Activated T-cell treated with anti-CD3 and anti-CD28 coated beads, Interleukin-2, amount 50 U/mL, for 72 hours (primary cell): ENCODE measurements around the gene TTBK2. TPM values are rescaled to one million over a fixed set of nuclear protein-coding genes. Genes with fewer than 3 reads are reported as not detected.
A peak's percentile ranks its signal among the peaks of the same experiment; 100 is the strongest.
"Not testable (repeated sequence)": the region's sequence is repeated elsewhere in the genome, so short reads cannot be mapped to it uniquely, and the experiment has no call there.

Experiments
- ATAC-seq, 2 donors: fragments of 150-1000 bp; cut with Tn5 transposase; replicated peaks in 1 of 2; 2 replicates each; pipeline ENCODE4 v1.10.0; 2021; ENCODE audit warnings: moderate library complexity in 2 of 2, mild to moderate bottlenecking in 1 of 2
- DNase-seq, 2 donors: peaks; one replicate each; pipeline ENCODE4 v3.0.0; 2021 to 2022; ENCODE audit warnings: mixed read lengths in 1 of 2
- H3K27ac Mint-ChIP-seq: one replicate; pipeline ENCODE4 v1.8.0; 2022; ENCODE audit warnings: mild to moderate bottlenecking, moderate library complexity, mixed read lengths
- H3K27me3 Mint-ChIP-seq: one replicate; pipeline ENCODE4 v1.8.0; 2022; ENCODE audit warnings: low read depth, mixed read lengths
- H3K36me3 Mint-ChIP-seq, 2 donors: one replicate each; pipeline ENCODE4 v1.8.0; 2022; ENCODE audit warnings: mixed read lengths in 2 of 2, mild to moderate bottlenecking in 1 of 2; ENCODE audit not compliant: insufficient read depth in 2 of 2
- H3K4me1 Mint-ChIP-seq: one replicate; pipeline ENCODE4 v1.8.0; 2022; ENCODE audit warnings: low read depth, mixed read lengths
- H3K4me3 Mint-ChIP-seq, 2 donors: one replicate each; pipeline ENCODE4 v1.8.0; 2022; ENCODE audit warnings: mild to moderate bottlenecking in 2 of 2, mixed read lengths in 2 of 2, moderate library complexity in 2 of 2
- H3K9me3 Mint-ChIP-seq, 2 donors: one replicate each; pipeline ENCODE4 v1.8.0; 2022; ENCODE audit warnings: mixed read lengths in 2 of 2
- total RNA-seq, 2 donors: library from RNA; stranded (reverse); gene quantifications; one replicate each; pipeline ENCODE4 v1.2.3, GENCODE V29; 2022

The TTBK2 gene
- total RNA-seq, 2 donors from 2014 or later: 23.4 to 23.7 TPM

GRCh38 chr15:42921342-42921731 lies 759 bp upstream of the TTBK2 start:
- Mint-ChIP-seq H3K27ac (peak overlapping the region; percentile 97), H3K4me3 (peak overlapping the region; percentile 89 to 98), H3K36me3 (peaks cover 0 to 2% of the 10 kb centered on the region in 2 donors), H3K9me3 (no peaks in the 10 kb centered on the region), H3K4me1 (peaks cover 34% of the 10 kb centered on the region), H3K27me3 (no peaks in the 10 kb centered on the region)
- DNase-seq (peak; percentile 50 to 52), ATAC-seq (peak; percentile 31 to 35)

- Mint-ChIP-seq H3K9me3 (no peaks in the 10 kb centered on the region), H3K4me1 (peaks cover 39% of the 10 kb centered on the region), H3K27ac (peak overlapping the region; percentile 74), H3K4me3 (peak overlapping the region; percentile 89 to 98), H3K36me3 (peaks cover 0 to 2% of the 10 kb centered on the region in 2 donors), H3K27me3 (no peaks in the 10 kb centered on the region)
- ATAC-seq (peak; percentile 31 to 40), DNase-seq (peak; percentile 20 to 33)
Measured at GRCh38 chr15:42919799-42920518, 619 bp downstream of the TTBK2 start.

DNA sequence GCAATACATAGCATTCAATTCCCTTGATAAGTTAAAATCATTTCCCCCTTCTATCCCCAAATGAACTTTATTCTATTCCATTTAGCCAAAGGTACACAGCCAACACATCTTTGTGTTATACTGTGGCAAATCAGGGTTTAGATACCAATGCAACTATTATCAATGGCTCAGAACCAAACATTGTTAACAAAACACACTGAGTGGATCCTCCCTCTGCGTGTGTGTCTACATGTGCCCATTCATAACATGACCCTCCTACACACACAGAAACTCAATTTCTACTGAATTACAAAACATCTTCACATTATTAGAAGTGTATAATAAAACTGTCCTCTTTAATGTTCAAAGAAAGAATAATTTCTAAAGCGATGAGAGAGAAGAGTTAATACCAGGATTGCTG lies 1.3 kb downstream of the TTBK2 start:
- H3K27me3 Mint-ChIP-seq: no peaks in the 10 kb centered on the region
- H3K4me3 Mint-ChIP-seq: peak overlapping the region; percentile 88 to 98
- peaks cover 45% of the 10 kb centered on the region for H3K4me1 Mint-ChIP-seq
- DNase-seq: peak; percentile 10 to 17
- H3K27ac Mint-ChIP-seq: peak overlapping the region; percentile 74
- H3K36me3 Mint-ChIP-seq: peaks cover 0 to 2% of the 10 kb centered on the region in 2 donors
- H3K9me3 Mint-ChIP-seq: no peaks in the 10 kb centered on the region
- ATAC-seq: no peak

DNA sequence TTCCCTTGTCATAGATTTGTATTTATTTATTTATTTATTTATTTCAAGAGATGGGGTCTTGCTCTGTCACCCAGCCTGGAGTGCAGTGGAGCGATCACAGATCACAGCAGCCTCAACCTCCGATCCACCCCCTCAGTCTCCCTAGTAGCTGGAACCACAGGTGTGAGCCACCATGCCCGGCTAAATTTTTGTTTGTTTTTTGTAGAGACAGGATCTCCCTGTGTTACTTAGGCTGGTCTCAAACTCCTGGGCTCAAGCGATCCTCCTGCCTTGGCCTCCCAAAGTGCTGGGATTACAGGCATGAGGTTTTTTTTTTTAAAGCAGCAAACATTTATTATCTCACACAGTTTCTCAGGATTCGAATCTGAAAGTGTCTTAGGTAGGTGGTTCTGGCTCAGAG lies 2.5 kb downstream of the TTBK2 start:
- no peaks in the 10 kb centered on the region for H3K9me3 Mint-ChIP-seq
- no peak for ATAC-seq
- no peak overlapping the region for H3K27ac Mint-ChIP-seq
- peak overlapping the region; percentile 42 to 46 for H3K4me3 Mint-ChIP-seq
- H3K36me3 Mint-ChIP-seq: peaks cover 0 to 2% of the 10 kb centered on the region in 2 donors
- H3K4me1 Mint-ChIP-seq: peaks cover 45% of the 10 kb centered on the region
- H3K27me3 Mint-ChIP-seq: no peaks in the 10 kb centered on the region
- DNase-seq: no peak

DNA sequence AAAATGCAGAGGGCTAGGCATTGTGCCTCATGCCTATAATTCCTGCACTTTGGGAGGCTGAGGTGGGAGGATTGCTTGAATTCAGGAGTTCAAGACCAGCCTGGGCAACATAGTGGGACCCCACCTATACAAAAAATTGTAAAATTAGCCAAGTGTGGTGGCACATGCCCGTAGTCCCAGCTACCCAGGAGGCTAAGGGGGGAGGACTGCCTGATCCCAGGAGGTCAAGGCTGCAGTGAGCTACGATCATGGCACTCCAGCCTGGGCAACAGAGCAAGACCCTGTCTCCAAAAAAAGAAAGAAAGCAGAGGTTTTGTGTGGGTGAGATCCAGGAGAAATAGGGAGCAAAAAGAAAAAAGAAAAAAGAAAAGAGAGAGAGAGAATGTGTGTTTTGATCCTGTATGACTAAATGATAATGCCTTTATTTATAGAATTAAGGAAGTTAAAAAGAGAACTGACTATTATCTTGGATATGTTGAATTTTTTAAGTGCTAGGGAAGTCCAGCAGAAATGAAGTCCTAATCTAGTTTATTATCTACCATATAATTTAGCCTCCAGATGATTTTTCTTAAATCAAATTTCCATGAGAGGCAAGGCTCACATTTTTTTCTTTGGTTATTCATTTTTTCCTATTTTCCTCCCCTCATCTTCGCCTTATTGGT lies 4.8 kb downstream of the TTBK2 start:
- DNase-seq: no peak
- ATAC-seq: no peak
- Mint-ChIP-seq H3K27ac (no peak overlapping the region), H3K36me3 (peaks cover 0 to 2% of the 10 kb centered on the region in 2 donors), H3K4me3 (no peak overlapping the region), H3K4me1 (peaks cover 31% of the 10 kb centered on the region), H3K27me3 (no peaks in the 10 kb centered on the region), H3K9me3 (no peaks in the 10 kb centered on the region)

- no peaks in the 10 kb centered on the region for H3K36me3 Mint-ChIP-seq
- no peak overlapping the region for H3K4me3 Mint-ChIP-seq
- H3K27ac Mint-ChIP-seq: no peak overlapping the region
- H3K4me1 Mint-ChIP-seq: peaks cover 32% of the 10 kb centered on the region
- no peak for ATAC-seq
- DNase-seq: no peak
- no peaks in the 10 kb centered on the region for H3K9me3 Mint-ChIP-seq
- no peaks in the 10 kb centered on the region for H3K27me3 Mint-ChIP-seq
Measured at GRCh38 chr15:42914728-42915497, 5.7 kb downstream of the TTBK2 start.

- ATAC-seq (no peak), DNase-seq (no peak)
- Mint-ChIP-seq H3K27me3 (no peaks in the 10 kb centered on the region), H3K4me1 (peaks cover 17% of the 10 kb centered on the region), H3K4me3 (no peak overlapping the region), H3K27ac (no peak overlapping the region), H3K9me3 (no peaks in the 10 kb centered on the region), H3K36me3 (no peaks in the 10 kb centered on the region)
Measured at GRCh38 chr15:42911058-42911592, 9.5 kb downstream of the TTBK2 start.

DNA sequence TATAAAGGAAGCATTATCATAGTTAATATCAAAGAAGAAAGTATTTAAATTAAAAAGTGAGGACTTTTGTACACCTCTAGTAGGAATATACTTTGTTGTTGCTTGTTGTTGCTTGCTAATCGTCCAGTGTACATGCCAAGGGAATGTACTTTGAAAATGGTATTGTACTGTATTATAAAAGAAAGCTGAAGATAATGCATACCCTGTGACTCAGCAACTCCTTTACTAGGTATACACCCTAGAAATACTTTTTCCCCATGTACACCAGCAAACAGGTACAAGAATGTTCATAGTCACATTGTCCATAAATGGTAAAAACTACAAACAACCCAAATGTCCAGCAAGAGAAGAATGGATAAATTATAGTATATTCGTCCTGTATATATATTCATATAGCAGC lies 12.0 kb downstream of the TTBK2 start:
- no peaks in the 10 kb centered on the region for H3K27me3 Mint-ChIP-seq
- ATAC-seq (no peak), DNase-seq (no peak)
- H3K4me1 Mint-ChIP-seq: peaks cover 13% of the 10 kb centered on the region
- no peak overlapping the region for H3K4me3 Mint-ChIP-seq
- no peaks in the 10 kb centered on the region for H3K36me3 Mint-ChIP-seq
- H3K27ac Mint-ChIP-seq: no peak overlapping the region
- no peaks in the 10 kb centered on the region for H3K9me3 Mint-ChIP-seq

DNA sequence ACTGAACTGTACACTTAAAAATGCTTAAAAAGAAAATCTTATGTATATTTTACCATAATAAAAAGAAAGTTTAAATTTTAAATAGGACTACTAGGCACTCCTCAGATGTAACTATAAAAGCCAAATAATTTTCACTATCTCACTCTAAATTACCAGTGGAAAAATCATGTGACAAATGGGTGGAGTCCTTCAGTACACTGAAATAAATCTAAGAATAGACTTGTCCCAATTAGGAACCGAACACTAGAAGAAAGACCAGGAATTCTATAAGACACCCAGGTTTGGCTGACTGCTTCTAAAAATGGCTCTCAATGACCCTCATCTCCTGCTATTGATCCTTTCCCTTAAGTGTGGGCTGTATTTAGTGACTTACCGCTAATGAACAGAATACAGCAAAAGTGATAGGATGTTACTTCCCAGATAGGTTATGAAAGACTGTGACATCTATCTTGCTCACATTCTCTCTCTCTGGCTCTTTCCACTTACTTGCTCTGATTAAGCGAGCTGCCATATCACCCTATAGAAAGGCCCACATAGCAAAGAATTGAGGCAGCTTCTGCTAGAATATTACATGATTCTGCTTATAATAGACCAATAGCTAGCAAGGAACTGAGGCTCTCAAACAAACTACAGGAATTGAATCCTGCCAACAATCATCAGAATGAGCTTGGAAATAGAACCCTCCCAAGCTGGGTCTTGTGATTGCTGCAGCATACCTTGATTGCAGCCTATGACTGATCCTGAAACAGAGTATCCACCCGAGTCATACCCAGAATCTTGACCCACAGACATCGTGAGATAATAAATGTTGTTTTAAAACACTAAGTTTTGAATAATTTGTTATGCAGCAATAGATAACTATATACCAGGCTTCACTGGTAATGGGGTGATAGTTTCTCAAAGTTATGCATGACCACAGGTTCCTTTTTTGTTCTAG lies 16.9 kb downstream of the TTBK2 start:
- no peak overlapping the region for H3K27ac Mint-ChIP-seq
- H3K4me3 Mint-ChIP-seq: no peak overlapping the region
- DNase-seq (no peak), ATAC-seq (no peak)
- H3K4me1 Mint-ChIP-seq: peaks cover 9% of the 10 kb centered on the region
- H3K36me3 Mint-ChIP-seq: no peaks in the 10 kb centered on the region
- no peaks in the 10 kb centered on the region for H3K27me3 Mint-ChIP-seq
- H3K9me3 Mint-ChIP-seq: no peaks in the 10 kb centered on the region

- not testable (repeated sequence) for DNase-seq, ATAC-seq, H3K27ac Mint-ChIP-seq, H3K9me3 Mint-ChIP-seq, H3K27me3 Mint-ChIP-seq, H3K4me3 Mint-ChIP-seq
- Mint-ChIP-seq H3K36me3 (peaks cover 3 to 11% of the 10 kb centered on the region in 2 donors), H3K4me1 (peaks cover 14% of the 10 kb centered on the region)
Measured at GRCh38 chr15:42893911-42894310, 26.7 kb downstream of the TTBK2 start.

DNA sequence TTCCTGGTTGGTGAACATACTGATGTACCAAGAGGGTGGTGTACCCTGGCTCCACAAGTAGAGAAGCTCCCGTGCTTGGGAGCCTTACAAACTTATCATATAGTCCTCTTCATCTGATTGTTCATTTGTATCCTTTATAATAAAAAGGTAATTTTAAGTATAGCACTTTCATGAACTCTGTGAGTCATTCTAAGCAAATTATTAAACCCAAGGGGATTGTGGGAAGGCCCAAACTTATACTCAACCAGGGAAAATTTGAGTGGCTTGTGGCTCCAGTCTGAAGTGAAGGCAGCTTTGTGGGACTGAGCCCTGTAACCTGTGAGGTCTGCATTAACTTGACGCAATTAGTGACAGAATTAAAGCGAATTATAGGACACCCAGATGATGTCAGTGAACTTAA lies 29.0 kb downstream of the TTBK2 start:
- DNase-seq (no peak), ATAC-seq (no peak)
- Mint-ChIP-seq H3K4me1 (peaks cover 14% of the 10 kb centered on the region), H3K9me3 (peaks cover 2 to 3% of the 10 kb centered on the region in 2 donors), H3K36me3 (peaks cover 3 to 11% of the 10 kb centered on the region in 2 donors), H3K4me3 (no peak overlapping the region), H3K27me3 (no peaks in the 10 kb centered on the region), H3K27ac (no peak overlapping the region)

- H3K4me3 Mint-ChIP-seq: no peak overlapping the region
- ATAC-seq (no peak), DNase-seq (no peak)
- H3K4me1 Mint-ChIP-seq: peaks cover 14% of the 10 kb centered on the region
- peaks cover 6 to 12% of the 10 kb centered on the region in 2 donors for H3K36me3 Mint-ChIP-seq
- no peaks in the 10 kb centered on the region for H3K27me3 Mint-ChIP-seq
- H3K9me3 Mint-ChIP-seq: peaks cover 5 to 7% of the 10 kb centered on the region in 2 donors
- no peak overlapping the region for H3K27ac Mint-ChIP-seq
Measured at GRCh38 chr15:42890161-42890913, 30.2 kb downstream of the TTBK2 start.
